Upper lobe of right lung (tissue), 1 donor: ENCODE data around the gene TP73. TPM values are rescaled to one million over a fixed set of nuclear protein-coding genes. Genes with fewer than 3 reads are reported as not detected.
"Not testable (repeated sequence)": the region's sequence is repeated elsewhere in the genome, so short reads cannot be mapped to it uniquely, and the experiment has no call there.

Experiments used
- ATAC-seq: fragments of 200-7000 bp; cut with Tn5 transposase; one replicate; pipeline ENCODE4 v1.9.1; 2020; ENCODE audit warnings: mild to moderate bottlenecking, moderate library complexity
- DNase-seq: peaks from one replicate; pipeline ENCODE4 v3.0.0-alpha.2; 2020
- H3K27ac ChIP-seq: fragments of 200-600 bp; one replicate; pipeline ENCODE4 v1.8.0; 2022
- H3K27me3 ChIP-seq: fragments of 200-600 bp; one replicate; pipeline ENCODE4 v1.8.0; 2022; ENCODE audit warnings: mild to moderate bottlenecking
- H3K36me3 ChIP-seq: fragments of 200-600 bp; one replicate; pipeline ENCODE4 v1.8.0; 2022
- H3K4me1 ChIP-seq: fragments of 200-600 bp; one replicate; pipeline ENCODE4 v1.8.0; 2022
- H3K4me3 ChIP-seq: fragments of 200-600 bp; one replicate; pipeline ENCODE4 v1.8.0; 2022; ENCODE audit warnings: mild to moderate bottlenecking
- H3K9me3 ChIP-seq: fragments of 200-600 bp; one replicate; pipeline ENCODE4 v1.8.0; 2022
- CTCF ChIP-seq: fragments of 200-600 bp; IDR thresholded peaks from one replicate; pipeline ENCODE4 v1.8.0; 2022; ENCODE audit warnings: antibody characterized with exemption
- intact Hi-C: fragments of 100-400 bp; cut with DNase I; formaldehyde crosslinking; loops from one replicate; pipeline ENCODE4 v1.11.0; 2022
- total RNA-seq: library from RNA; stranded (reverse); fragmentation: NEBNext Ultra II Directional; extraction: Animal tissue kit (Norgen Biotek cat#: 25700); gene quantifications from one replicate; pipeline ENCODE4 v1.2.1, GENCODE V29; 2021
- donor health status: DM: no; HTN: yes; CAD: no; lungs with severe emphysema.

TP73 gene
- total RNA-seq, 1 donor from 2014 or later = 0.29 TPM

- peaks cover 4% of the 10 kb centered on the region for H3K36me3 ChIP-seq
- no peak for TF ChIP-seq CTCF
- peaks cover 7% of the 10 kb centered on the region for H3K4me1 ChIP-seq
- H3K27ac ChIP-seq = no peak overlapping the region
- H3K9me3 ChIP-seq = no peaks in the 10 kb centered on the region
- intact Hi-C loops = no loop called here
- DNase-seq (no peak), ATAC-seq (no peak)
- no peaks in the 10 kb centered on the region for H3K27me3 ChIP-seq
- H3K4me3 ChIP-seq = peak overlapping the region; percentile 74
Measured at GRCh38 chr1:3747522-3747848, 95.2 kb downstream of the TP73 start.

GRCh38 chr1:3747903-3748302 is 95.6 kb downstream of the TP73 start:
- peaks cover 7% of the 10 kb centered on the region for H3K4me1 ChIP-seq
- no peak overlapping the region for H3K27ac ChIP-seq
- H3K9me3 ChIP-seq = no peaks in the 10 kb centered on the region
- DNase-seq = no peak
- H3K27me3 ChIP-seq = no peaks in the 10 kb centered on the region
- ATAC-seq = no peak
- peak overlapping the region; percentile 74 for H3K4me3 ChIP-seq
- TF ChIP-seq CTCF = no peak
- intact Hi-C loops = no loop called here
- H3K36me3 ChIP-seq = no peaks in the 10 kb centered on the region

GRCh38 chr1:3748316-3748900 is 96.1 kb downstream of the TP73 start:
- ATAC-seq, H3K27me3 ChIP-seq, H3K9me3 ChIP-seq, H3K27ac ChIP-seq, DNase-seq, H3K4me3 ChIP-seq, intact Hi-C loops, H3K36me3 ChIP-seq, H3K4me1 ChIP-seq: not testable (repeated sequence)

- Histone ChIP-seq H3K9me3 (no peaks in the 10 kb centered on the region), H3K4me3 (no peak overlapping the region), H3K36me3 (no peaks in the 10 kb centered on the region), H3K27ac (no peak overlapping the region), H3K4me1 (peaks cover 7% of the 10 kb centered on the region), H3K27me3 (no peaks in the 10 kb centered on the region)
- intact Hi-C loops = no loop called here
- no peak for DNase-seq
- no peak for ATAC-seq
- TF ChIP-seq CTCF = no peak
Measured at GRCh38 chr1:3749512-3749911, 97.2 kb downstream of the TP73 start.

GRCh38 chr1:3750741-3751140 is 98.4 kb downstream of the TP73 start:
- intact Hi-C loops = no loop called here
- Histone ChIP-seq H3K4me3 (no peak overlapping the region), H3K4me1 (peaks cover 7% of the 10 kb centered on the region), H3K27ac (no peak overlapping the region), H3K36me3 (no peaks in the 10 kb centered on the region), H3K9me3 (no peaks in the 10 kb centered on the region), H3K27me3 (peaks cover 12% of the 10 kb centered on the region)
- ATAC-seq (no peak), DNase-seq (no peak)
- no peak for TF ChIP-seq CTCF

- Histone ChIP-seq H3K36me3 (no peaks in the 10 kb centered on the region), H3K4me1 (peaks cover 6% of the 10 kb centered on the region), H3K9me3 (no peaks in the 10 kb centered on the region), H3K27ac (no peak within 1 kb of the TSS), H3K27me3 (peaks cover 23% of the 10 kb centered on the region), H3K4me3 (no peak within 1 kb of the TSS)
- no peak for ATAC-seq
- no peak for DNase-seq
- no peak for TF ChIP-seq CTCF
- intact Hi-C loops = no loop called here
Measured at GRCh38 chr1:3752400-3752945, 100.2 kb downstream of the TP73 start, which contains the start of gene CCDC27. TSS of gene CCDC27 (plus strand) at chr1:3752450. CDS start at chr1:3752482, 32 bp downstream.
